Retina (tissue), 1 donor: ENCODE measurements around the gene VPS35L.
"Not testable (repeated sequence)": the region's sequence is repeated elsewhere in the genome, so short reads cannot be mapped to it uniquely, and the experiment has no call there.

Source experiments
- DNase-seq: peaks from one replicate; pipeline ENCODE4 v3.0.0-alpha.2; 2016

VPS35L gene

DNA sequence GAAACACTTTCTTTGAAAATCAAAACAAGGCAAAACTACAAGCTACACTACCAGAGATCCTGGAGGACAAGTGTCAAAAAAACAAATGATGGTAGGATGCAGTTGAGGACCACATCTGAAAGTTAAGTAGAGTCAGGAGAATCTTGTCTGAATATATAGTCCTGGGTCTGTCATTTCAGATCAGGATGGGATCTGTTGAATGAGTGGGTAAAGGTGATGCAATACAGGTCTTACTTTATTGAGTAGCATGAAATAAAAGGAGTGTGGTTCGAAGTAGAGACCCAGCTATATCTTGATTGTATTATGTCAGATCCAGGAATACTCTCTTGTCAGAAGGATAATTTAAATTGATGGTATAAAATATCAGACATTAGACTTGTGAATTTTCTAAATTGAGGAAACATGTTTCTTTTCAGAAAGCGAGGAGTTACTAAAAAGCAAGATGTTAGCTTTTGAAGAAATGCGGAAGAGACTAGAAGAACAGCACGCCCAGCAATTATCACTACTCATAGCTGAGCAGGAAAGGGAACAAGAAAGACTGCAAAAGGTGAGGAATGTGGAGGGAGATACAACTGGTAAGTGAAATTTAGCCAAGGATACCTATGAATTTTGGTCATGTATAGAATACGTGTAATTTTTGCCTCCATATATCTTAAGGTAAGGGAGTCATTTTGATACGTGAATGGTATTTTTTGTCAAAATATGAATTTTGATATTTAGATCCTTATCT, 15.1 kb upstream of the VPS35L start:
- no peak for DNase-seq

DNA sequence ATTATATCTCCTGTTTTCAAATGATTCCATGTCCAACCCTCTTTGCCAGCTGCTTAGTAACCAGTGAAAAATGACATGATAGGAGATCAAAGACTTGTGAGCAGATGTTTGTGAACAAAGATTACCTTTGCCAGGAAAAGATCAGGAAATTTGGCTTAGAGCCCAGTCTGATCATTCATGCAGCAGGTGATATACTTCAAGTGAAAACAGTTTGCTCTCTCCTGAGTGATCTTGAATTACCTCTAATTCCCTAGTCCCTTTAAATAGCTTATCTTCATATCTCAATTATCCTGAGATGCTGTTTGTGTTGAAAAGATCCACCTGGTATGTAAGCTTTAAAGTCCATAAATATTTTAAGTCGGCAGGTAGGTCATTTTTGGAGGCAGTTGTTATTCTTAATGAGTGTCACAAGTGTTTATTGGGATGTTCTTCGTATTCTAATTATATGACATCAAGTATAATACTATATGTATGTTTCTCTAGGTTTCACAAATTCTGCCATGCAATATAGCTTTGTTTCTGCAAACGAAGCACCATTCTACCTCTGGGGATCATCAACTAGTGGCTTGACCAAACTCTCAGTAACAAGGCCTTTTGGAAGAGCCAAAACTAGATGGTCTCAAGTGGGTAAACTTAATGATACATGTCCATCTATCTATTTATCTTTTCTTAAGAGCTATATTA, 13.2 kb upstream of the VPS35L start:
- no peak for DNase-seq

DNA sequence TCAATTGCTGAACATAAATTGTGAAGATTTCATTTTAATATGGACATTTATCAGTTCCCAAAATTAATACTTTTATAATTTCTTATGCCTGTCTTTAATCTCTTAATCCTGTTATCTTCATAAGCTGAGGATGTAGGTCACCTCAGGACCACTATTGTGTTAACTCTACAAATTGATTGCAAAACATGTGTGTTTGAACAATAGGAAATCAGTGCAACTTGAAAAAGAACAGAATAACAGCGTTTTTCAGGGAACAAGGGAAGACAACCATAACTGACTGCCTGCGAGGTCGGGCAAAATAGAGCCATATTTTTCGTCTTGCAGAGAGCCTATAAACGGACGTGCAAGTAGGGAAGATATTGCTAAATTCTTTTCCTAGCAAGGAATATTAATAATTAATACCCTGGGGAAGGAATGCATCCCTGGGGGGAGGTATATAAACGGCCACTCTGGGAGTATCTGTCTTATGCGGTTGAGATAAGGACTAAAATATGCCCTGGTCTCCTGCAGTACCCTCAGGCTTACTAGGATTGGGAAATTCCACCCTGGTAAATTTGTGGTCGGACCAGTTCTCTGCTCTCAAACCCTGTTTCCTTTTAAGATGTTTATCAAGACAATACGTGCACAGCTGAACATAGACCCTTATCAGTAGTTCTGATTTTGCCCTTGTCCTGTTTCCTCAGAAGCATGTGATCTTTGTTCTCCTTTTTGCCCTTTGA, 12.1 kb upstream of the VPS35L start:
- not testable (repeated sequence) for DNase-seq

- no peak for DNase-seq
Observed at GRCh38 chr16:19548144-19548543, 7.4 kb upstream of the VPS35L start.

- no peak for DNase-seq
Observed at GRCh38 chr16:19549673-19550072, 5.8 kb upstream of the VPS35L start.

DNA sequence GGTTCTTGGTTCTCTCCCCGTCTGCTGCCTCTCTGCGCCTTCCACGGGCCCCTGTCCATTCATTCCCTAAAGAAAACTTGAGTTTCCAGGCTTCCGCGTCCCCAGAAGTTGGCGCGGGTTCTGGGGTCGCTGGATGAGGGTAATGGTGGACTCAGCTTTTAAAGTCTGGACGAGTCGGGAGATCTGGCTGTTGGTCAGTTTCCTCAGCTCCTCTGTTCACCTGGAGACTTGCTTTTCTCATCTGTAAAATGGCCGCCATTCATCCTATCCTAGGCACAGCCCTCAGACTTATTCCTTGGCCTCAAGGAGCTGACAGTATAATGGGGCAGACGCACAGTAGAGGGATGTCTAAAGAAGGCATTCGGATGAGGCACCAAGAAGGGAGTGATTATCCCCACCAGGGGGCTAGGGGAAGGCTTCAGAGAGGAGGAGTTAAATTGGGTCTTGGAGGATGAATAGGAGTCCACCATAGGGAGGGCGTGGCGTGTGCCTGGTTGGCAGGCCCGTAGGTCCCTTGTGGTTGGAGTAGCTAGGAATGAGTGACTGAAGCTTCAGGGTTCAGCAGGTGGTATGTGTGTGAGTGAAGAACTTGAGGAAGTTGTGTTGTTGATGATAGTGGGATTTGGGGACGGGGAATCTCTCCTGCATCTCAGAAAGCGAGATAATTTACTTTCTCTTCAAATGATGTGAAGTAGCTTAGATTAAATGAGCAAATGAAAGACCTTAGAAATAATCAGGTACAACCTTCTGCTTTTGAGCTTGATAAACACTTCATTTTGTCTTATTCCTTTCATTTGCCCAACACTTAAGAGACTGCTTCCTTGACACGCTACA, 652 bp downstream of the VPS35L start:
- DNase-seq: no peak

- peak; percentile 69 for DNase-seq
Observed at GRCh38 chr16:19559242-19559910, 3.9 kb downstream of the VPS35L start.

DNA sequence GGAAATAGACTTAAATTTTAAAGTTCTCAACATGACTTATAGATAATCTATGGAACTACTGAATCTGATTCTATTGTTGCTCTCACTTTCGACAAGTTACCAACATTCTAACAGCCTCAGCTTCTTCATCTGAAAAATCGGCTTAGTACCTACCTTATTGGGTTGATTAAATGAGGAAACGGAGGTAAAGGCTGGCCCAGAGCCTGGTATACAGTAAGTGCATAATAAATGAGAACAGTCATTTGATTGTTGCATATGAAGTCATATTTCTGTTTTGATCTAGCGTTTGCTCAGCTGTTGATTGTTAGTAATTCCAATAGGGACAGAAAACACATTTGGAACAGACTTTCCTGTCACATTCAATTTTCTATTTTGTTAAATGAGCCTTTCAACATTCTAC, 4.6 kb downstream of the VPS35L start:
- DNase-seq: no peak

GRCh38 chr16:19563377-19563776, 7.9 kb downstream of the VPS35L start:
- no peak for DNase-seq

GRCh38 chr16:19566362-19566761, 10.9 kb downstream of the VPS35L start:
- no peak for DNase-seq

DNA sequence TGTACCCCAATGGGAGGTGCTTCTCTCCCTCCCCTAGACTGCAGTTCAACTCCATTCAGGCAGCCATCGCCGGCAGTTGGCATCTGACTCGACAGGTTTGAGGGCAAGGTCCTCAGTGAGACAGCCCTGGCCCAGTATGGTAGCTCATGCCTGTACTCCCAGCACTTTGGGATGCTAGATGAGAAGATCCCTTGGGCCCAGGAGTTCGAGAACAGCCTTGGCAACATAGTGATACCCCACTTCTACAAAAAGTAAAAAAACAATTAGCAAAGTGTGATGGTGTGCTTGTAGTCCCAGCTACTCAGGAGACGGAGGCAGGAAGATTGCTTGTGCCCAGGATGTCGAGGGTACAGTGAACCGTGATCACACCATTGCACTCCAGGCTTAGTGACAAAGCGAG, 12.1 kb downstream of the VPS35L start:
- no peak for DNase-seq

DNA sequence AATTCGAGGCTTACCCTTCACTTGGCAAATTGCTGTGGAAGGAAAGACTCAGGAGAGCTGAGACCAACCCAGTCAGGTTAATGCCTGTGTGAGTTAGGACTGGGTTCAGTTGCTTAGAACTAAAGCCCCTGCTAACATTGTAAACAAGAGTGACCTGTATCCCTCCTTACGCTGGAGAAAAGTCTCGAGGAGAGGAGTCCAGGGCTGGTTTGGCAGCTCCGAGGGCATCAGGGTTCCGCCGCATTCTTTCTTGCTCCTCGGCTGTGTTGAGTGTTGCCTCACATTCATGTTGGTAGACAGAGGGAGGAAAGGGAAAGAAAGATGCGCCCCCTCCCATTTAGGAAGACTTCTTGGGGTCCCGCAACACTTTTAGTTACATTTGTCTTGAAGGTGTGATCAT, 18.5 kb downstream of the VPS35L start:
- no peak for DNase-seq

- DNase-seq: no peak
Observed at GRCh38 chr16:19574615-19575014, 19.1 kb downstream of the VPS35L start.

- no peak for DNase-seq
Observed at GRCh38 chr16:19578378-19578971, 23.0 kb downstream of the VPS35L start.

DNA sequence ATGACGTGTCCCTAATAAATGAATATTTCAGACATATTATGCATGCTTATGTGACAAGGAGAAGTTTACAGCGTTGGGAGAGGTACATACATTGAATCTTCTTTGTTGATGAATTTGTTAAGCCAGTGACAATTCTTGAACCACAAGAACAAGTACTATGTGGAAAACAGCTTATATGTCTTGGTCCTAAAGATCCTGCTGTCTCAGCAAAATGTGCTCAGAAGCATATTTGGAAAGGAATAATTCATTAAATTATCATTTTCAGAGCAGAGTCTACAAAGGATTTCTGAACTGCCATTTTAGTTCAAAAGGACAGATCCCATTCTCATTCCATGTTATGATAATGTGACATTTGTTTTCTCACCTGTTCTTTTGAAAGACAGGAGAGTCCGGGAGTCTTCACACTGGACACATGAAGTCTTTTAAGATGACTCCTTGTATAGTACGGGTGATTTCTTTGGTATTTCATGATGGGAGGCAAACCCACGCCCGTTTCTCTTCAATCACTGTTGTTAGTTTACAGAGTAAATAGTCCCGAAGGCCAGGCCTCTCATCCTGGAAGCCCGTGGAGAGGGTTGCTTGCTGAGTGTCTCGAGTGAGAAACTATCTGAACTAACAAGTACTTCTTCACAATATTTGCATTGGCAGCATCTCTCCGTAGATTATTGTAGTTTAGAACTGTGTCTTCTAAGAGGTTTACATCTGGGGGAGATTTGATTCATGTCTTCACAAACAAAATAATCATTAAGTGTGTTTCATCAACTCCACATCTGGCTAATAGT, 26.7 kb downstream of the VPS35L start:
- DNase-seq: no peak

GRCh38 chr16:19583665-19584300, 28.3 kb downstream of the VPS35L start:
- DNase-seq: peak; percentile 54

- no peak for DNase-seq
Observed at GRCh38 chr16:19588661-19589060, 33.2 kb downstream of the VPS35L start.

DNA sequence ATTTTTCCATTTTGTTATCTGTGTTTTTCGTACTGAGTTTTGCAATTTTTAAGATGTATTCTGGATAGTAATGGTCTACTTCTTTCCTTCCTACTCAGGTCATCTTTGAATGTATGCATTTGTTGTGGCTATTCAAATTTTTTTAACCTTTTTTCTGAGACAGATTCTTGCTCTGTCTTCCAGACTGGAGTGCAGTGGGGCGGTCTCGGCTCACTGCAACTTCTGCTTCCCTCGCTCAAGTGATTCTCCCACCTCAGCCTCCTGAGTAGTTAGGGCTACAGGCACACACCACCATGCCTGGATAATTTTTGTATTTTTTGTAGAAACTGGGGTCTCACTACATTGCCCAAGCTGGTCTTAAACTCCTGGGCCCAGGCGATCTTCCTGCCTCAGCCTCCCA, 33.6 kb downstream of the VPS35L start:
- DNase-seq: no peak

GRCh38 chr16:19589771-19590302, 34.3 kb downstream of the VPS35L start:
- DNase-seq: no peak

DNA sequence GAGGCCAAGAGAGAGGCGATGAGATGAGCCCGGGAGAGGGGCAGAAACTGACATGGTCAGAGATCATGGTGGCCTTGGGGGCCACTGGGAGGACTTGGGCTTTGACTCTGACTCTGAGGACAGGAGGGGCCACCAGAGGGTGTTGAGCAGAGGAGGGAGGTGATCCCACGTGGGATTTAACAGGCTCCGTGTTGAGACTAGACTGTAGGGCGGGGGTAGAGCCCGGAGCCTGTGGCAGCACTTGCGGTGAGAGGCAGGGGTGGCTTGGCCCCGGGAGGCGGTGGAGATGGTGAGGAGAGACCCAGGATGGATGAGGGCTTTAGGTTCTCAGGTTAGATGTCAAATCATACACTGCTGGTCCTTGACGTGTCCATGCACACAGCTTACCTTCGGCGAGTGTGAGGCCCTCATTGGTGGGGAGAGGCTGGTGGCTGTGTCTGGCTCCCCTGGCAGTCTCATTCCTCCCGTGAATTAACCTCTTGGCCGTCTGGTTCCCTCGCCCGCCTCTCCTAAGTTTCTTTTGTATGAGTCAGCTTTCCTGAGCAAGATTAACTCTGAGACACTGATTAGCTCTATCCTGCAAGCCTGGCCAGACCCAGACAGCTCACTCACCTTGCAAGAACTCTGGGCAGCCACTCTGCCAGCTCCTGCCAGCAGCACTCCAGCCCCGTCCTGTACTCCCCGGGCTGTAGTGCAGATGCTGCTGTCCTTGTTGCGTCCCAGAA, 39.7 kb downstream of the VPS35L start:
- no peak for DNase-seq
